Glomerular visceral epithelial cell (primary cell): ENCODE data around the gene FBXW8.
A peak's percentile ranks its signal among the peaks of the same experiment; 100 is the strongest.

Source experiments
- DNase-seq: peaks from one replicate; pipeline ENCODE4 v3.0.0-alpha.2; 2016; ENCODE audit errors: extremely low spot score

FBXW8 gene

DNA sequence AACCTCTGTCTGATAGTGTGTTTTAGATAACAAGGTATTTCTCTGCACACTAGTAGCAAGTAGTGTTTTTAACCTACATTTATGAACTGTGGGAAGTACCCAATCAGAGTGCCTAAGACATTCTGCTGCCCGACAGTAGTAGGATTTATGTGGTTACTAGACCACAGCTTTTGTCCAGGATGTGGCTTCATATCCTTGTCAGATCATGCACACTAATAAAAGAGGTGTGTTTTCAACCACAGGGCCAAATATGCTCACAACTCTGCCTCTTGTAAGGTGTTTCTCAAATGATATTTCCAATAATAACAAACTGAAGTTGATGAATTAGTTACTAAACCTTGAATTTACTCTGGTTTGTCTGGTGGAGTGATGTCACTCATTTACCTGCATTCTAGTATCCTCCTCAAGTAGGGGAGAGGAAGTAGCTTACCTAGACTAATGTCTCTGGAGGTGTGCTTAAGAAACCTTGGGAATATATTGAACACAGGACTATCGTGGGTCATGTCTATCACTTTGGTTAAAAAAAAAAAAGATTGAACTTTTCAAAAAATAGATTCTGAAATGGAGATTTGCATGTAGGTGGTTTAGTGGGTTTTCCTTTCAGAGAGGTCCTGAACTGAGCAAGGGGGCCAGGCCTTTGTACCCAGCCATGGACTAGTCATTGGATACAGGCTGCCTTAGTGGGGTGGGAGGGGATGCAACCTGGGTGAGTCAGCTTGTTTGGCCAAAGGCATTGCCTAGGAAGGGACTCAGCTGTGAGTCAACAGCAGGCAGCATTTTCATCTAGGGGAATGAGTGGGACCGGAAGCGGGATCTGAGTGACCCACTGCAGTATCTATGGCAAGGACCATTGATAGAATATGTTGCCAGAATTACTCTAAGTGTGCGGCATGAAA lies 14.1 kb downstream of the FBXW8 start:
- peak; percentile 68 for DNase-seq

DNA sequence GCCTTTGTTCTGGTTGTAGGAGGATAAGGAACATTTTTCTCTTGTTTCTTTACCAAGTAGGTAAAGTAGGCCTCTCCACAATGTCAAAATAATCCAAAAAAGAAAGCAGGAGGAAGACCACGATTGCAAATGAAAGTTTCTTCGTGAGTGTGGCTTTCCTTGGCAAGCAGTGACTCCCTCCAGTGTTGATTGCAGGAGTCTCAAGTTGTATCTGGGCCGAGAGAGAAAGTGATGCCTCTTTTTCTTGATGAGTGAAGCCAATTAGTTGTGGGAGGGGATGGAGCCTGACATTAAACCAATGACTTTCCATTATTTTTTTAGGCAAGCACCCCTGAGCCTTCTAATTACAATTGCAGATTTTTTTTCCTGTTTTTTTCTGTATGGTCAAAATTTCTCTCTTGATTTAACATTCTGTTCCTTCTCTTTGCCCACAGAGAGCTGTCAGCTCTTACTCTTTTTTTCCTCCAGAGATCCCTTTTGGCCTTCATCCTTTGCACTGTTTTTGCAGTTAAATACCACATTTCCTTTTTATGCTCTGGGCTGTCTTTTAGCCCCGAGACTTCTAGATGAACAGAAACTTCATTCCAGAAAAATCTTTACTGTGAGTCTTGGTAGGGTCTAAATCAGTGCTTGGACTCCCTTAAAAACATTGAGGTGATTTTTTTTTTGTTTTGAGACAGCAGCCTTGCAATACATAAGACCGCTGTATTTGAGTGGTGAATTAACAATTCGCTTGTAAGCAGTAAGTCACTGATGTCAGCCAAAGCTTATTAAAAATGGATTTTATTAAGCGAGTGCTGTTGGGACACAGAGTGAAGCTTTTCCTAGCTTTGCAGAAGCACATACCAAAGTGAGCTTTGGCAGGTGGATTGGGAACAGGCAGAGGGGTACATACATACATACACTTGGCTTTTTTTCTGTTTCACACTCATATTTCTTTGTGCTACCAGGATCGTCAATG lies 15.8 kb downstream of the FBXW8 start:
- DNase-seq: no peak

DNA sequence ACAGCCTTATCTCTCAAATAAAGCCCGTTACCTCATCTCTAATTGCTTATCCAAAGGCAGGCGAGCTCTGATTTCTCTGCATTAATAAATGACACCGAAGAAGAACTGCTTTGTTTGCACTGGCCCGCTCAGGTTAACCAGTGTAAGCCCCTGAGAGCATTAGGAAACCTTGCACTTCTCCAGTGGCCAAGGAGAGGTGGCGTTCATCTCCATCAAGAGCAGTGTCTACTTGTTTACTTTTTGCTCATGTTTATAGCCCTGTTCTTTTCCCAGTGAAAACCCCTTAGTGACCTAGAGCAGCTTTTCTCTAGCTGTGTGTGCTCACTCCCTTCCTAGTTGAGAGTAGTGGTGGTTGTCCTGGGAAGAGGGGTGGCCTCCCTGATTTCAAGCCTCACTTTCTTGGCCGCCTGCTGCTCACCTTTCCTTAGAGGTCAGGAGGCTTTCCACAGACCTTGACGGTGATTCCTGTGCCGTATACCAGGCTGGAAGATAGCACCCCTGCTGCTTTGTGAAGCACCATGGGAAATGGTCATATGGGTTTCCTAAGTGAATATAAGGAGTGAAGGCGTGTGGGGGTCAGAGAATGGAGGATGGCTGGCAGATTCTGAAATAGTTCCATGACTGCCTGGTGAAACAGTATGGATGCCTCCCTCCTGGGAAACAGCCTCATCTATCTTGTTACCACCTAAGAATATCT lies 16.6 kb downstream of the FBXW8 start:
- DNase-seq: no peak

DNA sequence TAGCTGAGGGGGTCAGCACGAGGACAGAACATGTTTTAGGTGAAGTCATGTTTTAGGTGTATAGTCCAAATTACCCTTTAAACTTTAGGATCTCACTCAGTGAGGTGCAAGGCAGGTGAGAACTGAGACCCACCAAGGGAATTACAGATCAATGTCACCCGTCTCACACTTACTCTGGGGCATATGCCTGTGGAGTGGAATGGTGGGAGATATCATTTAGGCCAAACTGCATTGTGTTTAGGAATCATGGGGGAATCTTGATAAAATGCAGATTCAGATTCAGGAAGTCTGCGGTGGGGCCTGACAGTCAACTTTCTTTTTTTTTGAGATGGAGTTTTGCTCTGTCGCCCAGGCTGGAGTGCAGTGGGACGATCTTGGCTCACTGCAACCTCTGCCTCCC lies 17.8 kb downstream of the FBXW8 start:
- DNase-seq: no peak

DNA sequence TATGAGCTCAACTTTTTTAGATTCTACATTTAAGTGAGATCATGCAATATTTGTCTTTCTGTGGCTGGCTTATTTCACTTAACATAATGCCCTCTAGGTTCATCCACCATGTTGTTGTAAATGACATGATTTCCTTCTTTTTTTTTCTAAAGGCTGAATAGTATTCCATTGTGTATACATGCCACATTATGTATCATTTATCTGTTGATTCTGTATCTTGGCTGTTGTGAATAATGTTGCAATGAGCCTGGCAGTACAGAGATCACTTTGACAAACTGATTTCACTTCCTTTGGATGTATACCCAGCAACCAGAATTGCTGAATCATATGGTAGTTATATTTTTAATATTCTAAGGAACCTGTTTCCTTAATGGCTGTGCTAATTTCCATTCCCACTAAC lies 19.1 kb downstream of the FBXW8 start:
- DNase-seq: no peak

DNA sequence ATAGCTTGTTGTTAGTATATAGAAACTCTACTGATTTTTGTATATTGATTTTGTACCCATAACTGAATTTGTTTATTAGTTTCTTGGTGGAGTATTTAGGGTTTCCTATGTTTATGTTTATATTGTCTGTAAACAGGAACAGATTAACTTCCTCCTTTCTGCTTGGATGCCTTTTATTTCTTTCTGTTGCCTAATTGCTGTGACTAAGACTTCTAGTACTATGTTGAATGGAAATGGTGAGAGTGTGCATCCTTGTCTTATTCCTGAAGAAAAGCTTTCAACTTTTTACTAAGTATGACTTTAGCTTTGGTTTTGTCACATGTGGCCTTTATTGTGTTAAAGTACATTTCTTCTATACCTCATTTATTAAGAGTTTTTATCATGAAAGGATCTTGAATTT lies 20.9 kb downstream of the FBXW8 start:
- no peak for DNase-seq

DNA sequence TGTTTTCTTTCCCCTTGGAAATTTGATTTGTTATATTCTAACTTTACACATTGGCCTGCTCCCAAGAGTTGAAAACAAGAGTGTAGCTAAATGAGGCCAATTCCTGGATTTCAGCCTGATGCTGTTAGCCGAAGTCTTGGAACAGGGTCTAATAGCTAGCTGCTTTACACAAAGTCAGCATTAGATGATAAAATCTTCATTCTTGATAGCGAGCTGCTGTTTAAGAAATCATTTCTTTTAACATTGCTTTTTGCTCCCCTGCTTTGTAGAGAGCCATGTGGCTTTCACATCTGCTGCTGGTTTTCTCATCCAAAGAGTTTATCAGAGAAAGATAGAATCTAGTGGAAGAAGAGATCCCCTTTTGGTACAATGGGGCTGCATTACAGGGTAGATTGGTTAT lies 22.3 kb downstream of the FBXW8 start:
- DNase-seq: no peak

DNA sequence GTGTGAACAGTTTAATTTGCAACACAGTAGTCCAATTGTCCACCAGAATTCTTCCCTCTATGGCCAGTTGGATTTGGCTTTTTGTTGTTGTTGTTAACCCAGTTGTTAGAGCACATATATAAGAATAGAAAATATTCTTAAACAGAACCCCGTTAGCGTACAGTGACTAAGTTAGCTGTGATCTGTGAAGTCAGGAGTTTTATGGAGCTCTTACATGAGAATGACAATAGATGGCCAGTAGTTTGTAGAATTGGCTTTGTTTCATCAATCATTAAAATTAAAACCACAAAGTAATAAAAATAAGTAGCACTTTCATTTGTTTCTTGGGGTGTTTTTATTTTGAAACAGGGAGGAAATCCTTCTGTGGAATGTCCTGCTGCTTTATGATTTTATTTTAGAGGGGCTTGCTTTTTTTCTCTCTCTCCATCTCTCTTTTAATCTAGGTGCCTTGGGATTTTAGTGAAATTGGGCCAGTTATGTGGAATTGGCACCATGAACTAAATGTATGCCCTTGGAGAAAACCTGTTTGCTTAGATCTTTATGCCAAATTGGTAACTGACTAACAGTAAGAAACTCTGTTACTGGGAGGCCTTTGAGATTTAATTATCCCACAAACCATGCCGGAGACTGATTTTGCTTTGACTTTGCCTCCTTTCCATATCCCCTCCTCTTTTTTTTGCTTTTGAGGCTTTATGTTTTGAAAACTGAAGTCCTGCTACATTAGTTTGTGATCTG lies 22.9 kb downstream of the FBXW8 start:
- DNase-seq: no peak

DNA sequence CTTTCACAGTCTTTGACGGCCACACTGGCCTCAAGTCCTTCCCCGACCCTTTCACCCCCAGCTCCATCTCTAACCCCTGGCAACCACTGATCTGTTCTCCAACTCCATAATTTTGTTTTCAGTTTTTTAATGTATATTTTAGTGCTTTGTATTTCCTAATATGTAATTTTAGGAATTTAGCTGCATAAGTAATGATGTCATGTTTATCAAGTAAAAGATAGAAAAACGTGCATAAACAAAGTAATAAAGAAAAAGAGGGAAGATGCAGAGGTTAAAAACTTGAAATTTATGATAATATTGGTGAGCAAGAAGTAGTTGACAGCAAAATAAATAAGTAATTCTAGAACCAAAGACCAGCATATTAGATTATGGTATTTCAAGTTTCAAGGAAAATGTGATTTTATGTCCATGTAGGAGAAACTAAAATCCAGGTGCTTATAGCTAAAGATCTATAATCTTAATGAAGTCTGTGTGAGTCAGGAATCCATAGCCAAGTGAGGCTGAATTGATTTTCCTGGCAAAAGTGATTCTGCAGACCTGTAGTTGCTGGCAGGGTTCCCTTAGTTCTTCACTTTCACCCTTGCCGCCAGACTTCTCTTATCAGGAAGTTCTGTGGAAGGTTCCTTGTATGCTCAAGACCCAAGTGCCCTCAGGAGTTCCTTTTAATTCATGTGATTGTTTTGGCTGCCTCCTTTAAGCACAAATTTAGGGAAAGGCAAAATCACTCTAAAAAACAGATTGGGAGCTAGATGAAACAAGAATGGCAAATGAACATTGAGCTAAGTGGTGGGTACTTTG lies 24.4 kb downstream of the FBXW8 start:
- DNase-seq: no peak

DNA sequence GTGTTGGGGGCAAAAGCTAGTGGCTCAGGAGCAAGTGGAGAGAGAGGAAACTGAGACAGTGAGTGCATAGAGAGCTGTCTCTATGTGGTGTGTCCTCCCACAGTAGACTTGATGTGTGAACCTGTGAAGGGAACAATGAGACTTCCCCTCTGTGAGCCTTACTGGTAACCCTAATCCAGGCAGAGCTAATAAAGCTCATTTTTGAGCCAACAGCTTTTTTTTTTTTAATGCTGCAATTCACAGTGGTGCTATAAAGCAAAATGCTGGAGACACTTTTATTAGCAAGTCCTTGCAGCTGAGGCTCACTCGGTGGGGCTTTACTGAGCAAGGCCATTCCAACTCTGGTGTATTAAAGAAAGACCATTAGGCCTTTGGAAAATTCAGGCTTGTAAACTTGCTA lies 26.9 kb downstream of the FBXW8 start:
- no peak for DNase-seq

DNA sequence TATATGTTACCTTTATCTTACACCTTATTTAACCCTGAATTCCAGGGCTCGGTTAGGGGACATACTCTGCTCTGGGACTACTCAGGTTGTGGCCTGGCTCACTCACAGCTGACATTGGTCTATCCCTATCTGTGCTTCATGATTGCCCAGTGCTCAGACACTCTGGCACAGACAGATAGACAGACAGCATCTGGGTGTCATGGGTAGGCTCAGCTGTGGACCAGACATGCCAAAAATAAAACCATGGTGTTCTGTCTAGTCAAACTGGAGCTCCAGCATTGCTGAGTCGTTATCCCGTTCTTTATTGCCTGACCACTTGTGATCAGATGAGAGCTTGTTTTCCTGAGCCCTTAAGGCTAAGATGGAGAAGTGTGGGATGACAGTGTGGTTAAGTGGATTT lies 29.0 kb downstream of the FBXW8 start:
- no peak for DNase-seq

DNA sequence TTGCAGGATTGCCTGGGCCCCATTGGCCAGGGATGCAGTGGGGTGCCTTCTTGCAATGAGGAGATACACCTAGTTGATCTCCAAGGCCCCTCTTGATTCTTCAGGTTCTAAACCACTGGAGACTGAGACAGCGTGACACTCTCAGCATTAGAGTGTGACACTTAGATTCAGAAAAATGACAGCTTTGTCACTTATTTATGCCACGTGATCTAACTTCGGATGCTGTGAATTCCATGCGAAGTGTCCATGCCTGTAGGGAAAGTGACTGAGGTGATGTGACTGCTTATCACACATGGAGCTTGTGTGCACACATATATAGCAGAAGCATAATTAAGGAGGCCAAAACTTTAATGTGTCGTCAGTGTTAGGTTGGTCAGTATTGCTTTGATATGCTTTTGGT lies 30.4 kb downstream of the FBXW8 start:
- no peak for DNase-seq

DNA sequence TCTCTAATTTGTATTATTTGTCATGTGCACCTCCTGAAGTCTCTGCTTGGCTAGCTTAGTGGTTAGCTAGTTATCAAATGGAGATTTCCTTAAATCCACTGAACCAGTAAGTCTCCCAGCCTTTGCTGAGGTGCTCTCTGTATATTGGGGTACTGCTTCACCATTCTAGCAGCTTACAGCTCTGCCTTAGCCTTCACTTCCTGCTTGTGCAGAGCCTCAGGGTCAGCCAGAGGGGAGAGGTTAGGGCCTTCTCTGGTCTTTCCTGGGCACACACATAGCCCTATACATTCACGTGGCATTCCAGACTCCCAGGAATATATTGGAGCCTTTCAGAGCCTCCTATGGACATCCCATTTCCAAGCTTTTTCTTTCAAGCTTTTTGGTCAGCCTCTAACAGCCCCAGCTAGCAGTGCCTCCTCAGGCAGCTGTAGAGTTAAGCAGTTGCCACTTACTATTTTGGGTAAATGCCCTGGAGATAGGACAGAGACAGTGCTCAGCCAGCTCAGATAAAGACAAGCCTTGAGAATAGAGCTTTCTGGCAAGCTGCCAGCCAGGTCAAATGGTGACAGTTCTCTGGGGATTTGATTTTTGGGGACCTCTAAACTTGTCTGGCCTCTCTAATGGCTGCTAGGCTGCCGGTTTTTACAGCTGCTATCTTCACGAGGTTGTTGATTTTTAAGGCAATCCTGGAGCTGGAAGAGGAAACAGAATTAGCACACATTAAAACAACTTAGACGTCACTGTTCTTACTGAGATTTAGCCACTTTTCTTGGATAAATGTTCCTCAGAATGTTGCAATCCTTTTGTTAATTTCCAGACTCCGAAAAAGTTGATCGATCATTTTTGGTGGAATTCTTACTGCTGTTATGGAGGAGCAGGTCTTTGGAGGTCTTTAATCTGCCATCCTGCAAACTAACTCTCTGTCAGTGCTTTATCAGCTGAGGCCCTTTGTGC lies 32.9 kb downstream of the FBXW8 start:
- DNase-seq: no peak

DNA sequence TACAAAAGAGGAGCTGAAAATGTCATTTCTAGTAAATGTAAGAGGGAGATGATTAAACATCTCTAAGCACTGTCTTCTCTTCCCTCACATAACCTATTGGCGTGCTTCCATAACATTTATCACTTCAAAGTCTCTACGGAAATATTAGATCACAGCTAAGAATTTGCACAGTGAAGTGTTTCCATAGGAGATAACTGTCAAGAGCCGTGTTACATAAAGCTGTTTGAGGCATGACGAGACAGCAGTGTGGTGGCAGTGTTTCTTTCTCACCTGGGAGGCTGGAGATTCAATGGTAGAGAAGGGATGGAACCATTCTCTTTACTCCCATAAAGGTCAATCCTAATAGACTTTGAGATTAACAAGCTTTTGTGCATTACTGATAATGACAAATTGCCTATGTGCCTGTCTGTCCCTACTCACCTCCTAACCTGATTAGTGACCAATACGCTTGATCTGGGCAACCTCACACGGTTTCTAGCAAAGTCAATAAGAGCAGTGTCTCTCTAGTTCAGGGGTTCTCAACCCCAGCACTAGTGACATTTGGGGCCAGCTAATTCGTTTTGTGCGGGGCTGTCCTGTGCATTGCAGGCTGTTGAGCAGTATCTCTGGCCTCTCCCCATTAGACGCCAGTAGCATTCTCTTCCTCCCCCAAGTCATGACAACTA lies 35.3 kb downstream of the FBXW8 start:
- no peak for DNase-seq

DNA sequence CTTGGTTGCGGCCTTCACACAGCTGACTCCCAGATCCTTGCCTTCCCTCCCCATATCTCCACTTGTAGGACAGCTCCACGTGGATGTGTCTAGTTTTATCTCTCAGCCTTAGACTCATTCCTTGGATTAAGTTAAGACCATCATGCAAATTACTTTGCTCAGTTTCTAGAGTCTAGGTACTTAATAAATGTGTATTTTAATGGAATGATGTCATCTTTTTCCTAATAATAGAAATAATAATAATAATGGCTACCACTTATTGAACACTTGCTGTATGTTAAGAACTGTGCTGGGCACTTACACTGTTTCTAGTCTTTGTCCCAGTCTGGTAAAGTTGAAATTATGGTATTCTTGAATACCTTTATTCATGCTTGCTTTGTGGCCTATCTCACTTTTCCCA lies 37.5 kb downstream of the FBXW8 start:
- no peak for DNase-seq

DNA sequence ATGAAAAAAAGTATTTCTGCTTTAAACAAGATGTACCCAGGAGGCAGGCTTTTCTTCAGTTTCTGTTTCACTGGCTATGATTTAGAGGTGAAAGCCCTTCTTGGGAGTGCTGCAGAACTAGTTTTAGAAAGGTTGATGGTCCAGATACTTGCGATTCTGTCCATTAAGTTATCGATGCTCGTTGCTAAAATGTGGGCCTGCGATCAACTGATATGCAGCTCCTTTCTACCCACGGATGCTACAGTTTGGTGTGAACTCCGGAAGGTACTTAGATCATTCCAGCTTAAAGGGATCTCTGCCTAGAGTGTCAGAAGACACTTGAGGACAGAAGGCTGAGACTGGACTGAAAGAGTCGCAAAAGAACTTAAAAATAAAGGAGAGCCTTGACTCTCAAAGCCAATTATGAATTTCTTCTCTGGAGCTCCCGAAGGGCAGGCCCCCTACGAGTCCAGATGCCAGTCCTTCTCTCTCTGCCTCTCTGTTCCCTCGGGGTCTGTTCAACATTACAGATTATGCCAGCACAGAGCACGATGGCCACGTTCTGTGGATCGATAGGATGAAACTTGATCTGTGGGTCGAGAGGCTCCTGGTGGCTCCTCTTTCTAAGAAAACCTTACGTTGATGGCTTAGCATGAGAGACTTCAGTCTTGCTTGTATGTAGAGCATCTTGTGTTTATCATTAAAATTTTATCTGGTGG lies 40.0 kb downstream of the FBXW8 start:
- DNase-seq: no peak

DNA sequence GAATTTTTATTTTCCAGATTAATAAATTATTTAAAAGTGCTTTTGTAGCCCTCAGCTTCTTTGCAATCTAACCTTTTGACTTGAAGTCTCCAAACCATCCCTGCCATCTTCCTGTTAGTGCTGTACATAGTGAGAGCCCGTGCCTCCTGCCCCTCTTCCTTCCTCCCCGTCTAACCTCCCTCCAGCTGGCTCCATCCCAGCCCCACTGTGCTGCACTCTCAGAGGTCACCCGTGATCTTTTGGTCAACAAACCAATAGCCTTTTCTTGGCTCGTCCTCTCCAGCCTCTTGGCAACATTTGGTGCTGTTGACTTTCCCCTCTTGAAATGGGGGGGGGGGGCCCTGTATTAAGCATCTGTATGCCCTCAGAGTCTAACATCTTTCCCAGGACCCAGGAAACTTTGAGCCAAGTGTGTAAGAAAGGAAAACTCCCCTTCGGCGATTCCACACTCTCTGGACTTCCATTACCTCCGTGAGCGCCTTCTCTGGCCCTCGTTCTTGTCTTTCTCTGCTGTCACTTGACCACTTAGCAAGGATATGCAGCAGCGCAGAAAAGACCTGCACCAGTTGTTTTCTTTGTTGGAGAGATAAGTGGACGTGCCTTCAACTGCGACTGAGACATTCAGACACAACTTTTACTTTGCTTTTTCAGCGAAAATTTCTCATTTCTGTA lies 44.1 kb downstream of the FBXW8 start:
- DNase-seq: no peak
